BJ (cell line): ENCODE results near the gene HS1BP3. TPM values are rescaled to one million over a fixed set of nuclear protein-coding genes. Genes with fewer than 3 reads are reported as not detected.

Experiments
- CTCF ChIA-PET: fragments of 350-600 bp; formaldehyde crosslinking; extraction: SDS; loops from one replicate; lab custom pipeline; 2021; ENCODE audit warnings: antibody characterized with exemption, inconsistent platforms; lab: Yijun Ruan, JAX
- POLR2A ChIA-PET: fragments of 300-600 bp; sonication (Branson Sonifier 250); formaldehyde crosslinking; extraction: SDS; loops from one replicate; lab custom pipeline; 2021; ENCODE audit warnings: antibody characterized with exemption; lab: Charles Lee
- DNase-seq: peaks from one replicate; pipeline ENCODE4 v3.0.0-alpha.2; 2011; ENCODE audit warnings: low read depth
- H3K27me3 ChIP-seq: 2 replicates; pipeline ENCODE4 v1.6.0; 2011; ENCODE audit warnings: low read length; ENCODE audit not compliant: control insufficient read depth, insufficient read depth
- H3K36me3 ChIP-seq: 2 replicates; pipeline ENCODE4 v1.5.1; 2011; ENCODE audit warnings: low read length; ENCODE audit not compliant: control insufficient read depth, insufficient read depth
- H3K4me3 ChIP-seq: 2 replicates; pipeline ENCODE4 v1.5.1; 2011; ENCODE audit warnings: low read depth, mild to moderate bottlenecking, control low read depth, low read length
- CTCF ChIP-seq: IDR thresholded peaks from 2 replicates; pipeline ENCODE4 v1.5.1; 2011; ENCODE audit warnings: low read depth, mild to moderate bottlenecking, control low read depth, inconsistent platforms, low read length, moderate library complexity; ENCODE audit not compliant: insufficient read depth
- polyA plus RNA-seq: library from polyadenylated mRNA; depleted of rRNA; stranded (reverse); fragments of >200 nt; gene quantifications from 2 replicates; pipeline ENCODE4 v1.2.3, GENCODE V29; 2011

Gene HS1BP3
- polyA plus RNA-seq, 1 experiment: 13.6 TPM

DNA sequence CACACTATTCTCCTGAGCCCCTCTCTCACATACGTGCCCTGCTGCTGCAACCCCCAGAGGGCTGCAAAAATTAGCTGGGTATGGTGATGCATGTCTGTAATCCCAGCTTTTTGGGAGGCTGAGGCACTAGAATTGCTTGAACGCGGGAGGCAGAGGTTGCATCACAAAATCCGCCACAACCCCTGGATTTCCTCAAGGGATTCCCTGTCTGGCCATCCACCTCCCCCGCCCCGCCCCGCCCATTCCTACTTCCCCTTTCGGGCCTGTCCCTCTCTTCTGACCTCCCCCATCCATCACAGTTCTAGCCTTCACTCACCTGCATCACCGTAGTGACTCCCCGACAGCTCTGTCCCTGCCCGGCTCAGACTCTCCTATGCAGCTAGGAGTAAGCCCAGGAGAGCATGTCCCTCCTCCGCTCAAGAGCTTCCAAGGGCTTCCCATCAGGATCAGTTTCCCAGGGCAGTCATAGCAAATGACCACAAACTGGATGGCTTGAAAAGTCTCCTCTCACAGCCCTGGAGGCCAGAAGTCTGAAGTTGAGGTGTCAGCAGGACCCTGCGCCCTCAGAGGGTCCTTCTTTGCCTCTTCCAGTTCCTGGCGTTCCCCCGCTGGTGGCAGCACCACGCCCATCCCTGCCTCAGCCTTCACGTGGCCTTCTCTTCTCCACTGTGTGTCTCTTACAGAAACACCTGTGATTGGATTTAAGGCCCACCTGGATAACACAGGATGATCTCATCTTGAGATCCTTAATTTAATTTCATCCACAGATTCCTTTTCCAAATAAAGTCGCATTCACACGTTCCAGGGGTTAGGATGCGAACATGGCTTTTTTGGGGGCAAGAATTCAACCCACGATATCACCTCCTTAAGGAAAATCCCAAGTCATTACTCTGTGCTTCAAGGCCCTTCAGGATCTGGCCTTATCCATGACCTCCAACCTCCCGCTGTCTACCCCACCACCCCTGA, 58.5 kb downstream of the HS1BP3 start:
- CTCF ChIA-PET: interaction anchor here (1.1 kb wide), 1 partner anchor 25 kb away, joined by 4 read pairs; no protein-coding TSS in a partner anchor
- no peak overlapping the region for H3K4me3 ChIP-seq
- no peak for TF ChIP-seq CTCF
- DNase-seq: no peak
- no peaks in the 10 kb centered on the region for H3K27me3 ChIP-seq
- no peaks in the 10 kb centered on the region for H3K36me3 ChIP-seq
- POLR2A ChIA-PET: no interaction called here

DNA sequence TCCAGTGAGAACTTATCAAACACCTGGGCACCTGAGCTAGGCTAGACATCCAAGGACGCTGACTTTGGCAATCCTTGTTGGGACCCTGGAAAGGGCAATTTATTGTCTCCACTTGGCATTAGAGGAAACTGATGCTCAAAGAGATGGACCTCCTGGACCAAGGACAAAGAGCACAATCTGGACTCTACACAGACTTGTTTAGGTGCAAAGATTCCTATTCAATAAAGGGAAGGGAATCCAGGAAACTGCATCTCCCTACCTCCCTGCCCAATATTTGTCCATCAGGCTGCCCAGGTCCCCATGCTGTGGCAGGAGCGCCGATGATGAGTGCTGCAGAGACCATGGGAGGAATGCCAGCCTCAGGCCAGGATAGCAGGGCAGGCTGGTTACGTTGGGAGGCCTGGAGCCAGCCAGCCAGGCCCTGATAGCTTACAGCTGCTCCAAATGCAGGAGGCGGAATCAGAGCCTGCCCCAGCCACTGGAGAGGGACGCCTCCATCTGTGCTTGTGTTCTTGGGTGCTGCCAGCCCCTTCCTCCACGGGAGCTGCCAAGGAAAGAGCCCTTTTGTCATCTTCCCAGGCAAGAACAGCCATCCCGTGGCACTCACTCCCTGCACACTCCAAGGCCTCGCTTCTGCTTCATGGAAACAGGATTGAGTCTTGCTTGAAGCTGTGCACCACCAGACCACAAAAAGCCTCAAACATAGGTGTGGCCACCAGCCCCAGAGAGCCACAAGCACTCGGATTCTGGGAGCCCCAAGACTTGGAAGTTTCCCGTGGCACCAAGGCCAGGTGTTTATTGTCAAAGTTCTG, 60.0 kb downstream of the HS1BP3 start:
- Histone ChIP-seq H3K27me3 (no peaks in the 10 kb centered on the region), H3K36me3 (no peaks in the 10 kb centered on the region), H3K4me3 (no peak overlapping the region)
- ChIA-PET POLR2A (no interaction called here), CTCF (interaction anchor here (0.5 to 2.1 kb wide), 9 partner anchors 11 to 838 kb away, joined by 3 to 7 read pairs (median 3); partner anchors contain the start of gene RHOB)
- no peak for DNase-seq
- no peak for TF ChIP-seq CTCF

GRCh38 chr2:20589975-20590703, 60.8 kb downstream of the HS1BP3 start:
- Histone ChIP-seq H3K4me3 (no peak overlapping the region), H3K27me3 (no peaks in the 10 kb centered on the region), H3K36me3 (no peaks in the 10 kb centered on the region)
- no peak for DNase-seq
- no peak for TF ChIP-seq CTCF
- ChIA-PET CTCF (interaction anchor here (0.5 to 2.1 kb wide), 8 partner anchors 11 to 839 kb away, joined by 3 to 7 read pairs (median 4); partner anchors contain the start of gene RHOB), POLR2A (no interaction called here)

DNA sequence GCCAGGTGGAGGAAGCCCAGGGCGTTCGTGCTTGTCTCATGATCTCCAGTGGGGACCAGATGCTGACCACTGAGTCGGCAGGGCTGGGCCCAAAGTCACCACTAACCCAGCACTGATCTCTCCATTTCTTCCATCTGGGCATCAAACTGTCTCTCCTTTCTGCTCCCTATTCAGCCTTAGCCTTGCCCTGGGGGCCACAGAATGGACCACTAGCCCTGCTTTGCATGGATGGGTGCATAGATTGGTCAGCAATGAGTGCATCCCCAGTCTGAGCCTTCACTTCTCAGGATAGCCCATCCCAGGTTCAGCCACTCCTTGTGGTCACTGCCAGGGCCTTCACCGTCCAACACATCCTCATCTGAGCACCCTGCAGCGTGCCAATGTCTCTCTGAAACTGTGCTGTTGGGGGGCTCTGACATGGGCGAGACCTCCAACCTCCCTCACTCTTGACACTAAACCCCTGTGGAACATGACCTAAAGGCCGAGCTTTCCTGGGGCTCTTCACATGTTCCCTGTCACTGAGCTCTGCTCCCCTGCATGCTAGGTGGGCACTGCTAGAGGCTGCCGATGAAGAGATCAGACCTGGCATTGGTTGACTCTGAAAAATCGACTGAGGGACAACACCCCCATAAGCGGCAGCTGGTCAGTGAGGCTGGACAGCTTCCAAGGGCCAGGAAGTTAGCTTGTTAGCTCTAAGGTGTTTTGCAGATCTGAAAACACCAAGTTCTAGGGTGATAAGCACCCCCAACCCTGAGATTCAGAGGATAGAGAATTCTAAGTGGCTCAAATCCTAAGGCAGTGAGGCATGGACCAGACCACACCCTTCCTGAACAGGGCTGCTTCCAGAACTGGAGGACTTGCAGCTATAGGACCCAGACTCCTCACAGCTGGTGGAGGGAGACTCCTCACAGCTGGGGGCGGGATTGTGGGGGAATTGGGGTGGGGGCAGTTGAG, 61.7 kb downstream of the HS1BP3 start:
- Histone ChIP-seq H3K27me3 (no peaks in the 10 kb centered on the region), H3K4me3 (no peak overlapping the region), H3K36me3 (no peaks in the 10 kb centered on the region)
- ChIA-PET CTCF (interaction anchor here (0.8 to 2.1 kb wide), 9 partner anchors 10 to 142 kb away, joined by 3 to 7 read pairs (median 4); partner anchors contain the start of gene RHOB), POLR2A (no interaction called here)
- no peak for DNase-seq
- no peak for TF ChIP-seq CTCF
